Measurements from ENCODE around the gene KIF3A.
A peak's percentile ranks its signal among the peaks of the same experiment; 100 is the strongest.

Gene KIF3A

GRCh38 chr5:132662925-132663770 lies 74.2 kb downstream of the KIF3A start:
- no peak overlapping the region for H3K27ac ChIP-seq
- peak; percentile 69 for DNase-seq (ENCODE audit: low spot score)
- TF ChIP-seq CTCF (IDR thresholded peaks at IDR 0.05) = no peak
- no peak overlapping the region for H3K4me3 ChIP-seq

GRCh38 chr5:132662004-132662401 lies 75.3 kb downstream of the KIF3A start:
- no peak for TF ChIP-seq CTCF (IDR thresholded peaks at IDR 0.05)
- DNase-seq (ENCODE audit: low spot score) = peak; percentile 64
- no peak overlapping the region for H3K27ac ChIP-seq
- no peak overlapping the region for H3K4me3 ChIP-seq

GRCh38 chr5:132661231-132662003 lies 75.9 kb downstream of the KIF3A start:
- Histone ChIP-seq H3K27ac (no peak overlapping the region), H3K4me3 (no peak overlapping the region)
- DNase-seq (ENCODE audit: low spot score) = no peak
- no peak for TF ChIP-seq CTCF (IDR thresholded peaks at IDR 0.05)

- no peak overlapping the region for H3K27ac ChIP-seq
- no peak for TF ChIP-seq CTCF (IDR thresholded peaks at IDR 0.05)
- no peak for DNase-seq (ENCODE audit: low spot score)
- no peak overlapping the region for H3K4me3 ChIP-seq
These were observed 77.5 kb downstream of the KIF3A start for GRCh38 chr5:132659598-132660493.

- no peak overlapping the region for H3K27ac ChIP-seq
- H3K4me3 ChIP-seq = no peak overlapping the region
- no peak for DNase-seq (ENCODE audit: low spot score)
- TF ChIP-seq CTCF (IDR thresholded peaks at IDR 0.05) = no peak
These were observed 78.7 kb downstream of the KIF3A start for GRCh38 chr5:132658381-132659302.
